Sigmoid colon (tissue), 4 donors: ENCODE measurements around the gene RNF225.

Experiments used
- POLR2A ChIP-seq, 2 donors: fragments of 450-650 bp; IDR thresholded peaks; one replicate each; pipeline ENCODE4 v1.6.1; 2016; ENCODE audit warnings: antibody characterized with exemption in 2 of 2, mild to moderate bottlenecking in 2 of 2, moderate library complexity in 2 of 2
- POLR2AphosphoS5 ChIP-seq, 4 donors: sonication (generic); formaldehyde crosslinking; IDR thresholded peaks; one replicate each; pipeline ENCODE4 v1.6.1; 2017; ENCODE audit warnings: antibody characterized with exemption in 4 of 4
- TF ChIP-seq, protein P1 (sequence below), 4 experiments: fragments of 450-650 bp in 3 of 4; fragments of 200-600 bp in 1 of 4; IDR thresholded peaks; one replicate each; pipeline ENCODE4 v1.5.1; 2016 to 2019; ENCODE audit warnings: antibody characterized with exemption in 4 of 4, mild to moderate bottlenecking in 3 of 4, moderate library complexity in 2 of 4

DNA sequence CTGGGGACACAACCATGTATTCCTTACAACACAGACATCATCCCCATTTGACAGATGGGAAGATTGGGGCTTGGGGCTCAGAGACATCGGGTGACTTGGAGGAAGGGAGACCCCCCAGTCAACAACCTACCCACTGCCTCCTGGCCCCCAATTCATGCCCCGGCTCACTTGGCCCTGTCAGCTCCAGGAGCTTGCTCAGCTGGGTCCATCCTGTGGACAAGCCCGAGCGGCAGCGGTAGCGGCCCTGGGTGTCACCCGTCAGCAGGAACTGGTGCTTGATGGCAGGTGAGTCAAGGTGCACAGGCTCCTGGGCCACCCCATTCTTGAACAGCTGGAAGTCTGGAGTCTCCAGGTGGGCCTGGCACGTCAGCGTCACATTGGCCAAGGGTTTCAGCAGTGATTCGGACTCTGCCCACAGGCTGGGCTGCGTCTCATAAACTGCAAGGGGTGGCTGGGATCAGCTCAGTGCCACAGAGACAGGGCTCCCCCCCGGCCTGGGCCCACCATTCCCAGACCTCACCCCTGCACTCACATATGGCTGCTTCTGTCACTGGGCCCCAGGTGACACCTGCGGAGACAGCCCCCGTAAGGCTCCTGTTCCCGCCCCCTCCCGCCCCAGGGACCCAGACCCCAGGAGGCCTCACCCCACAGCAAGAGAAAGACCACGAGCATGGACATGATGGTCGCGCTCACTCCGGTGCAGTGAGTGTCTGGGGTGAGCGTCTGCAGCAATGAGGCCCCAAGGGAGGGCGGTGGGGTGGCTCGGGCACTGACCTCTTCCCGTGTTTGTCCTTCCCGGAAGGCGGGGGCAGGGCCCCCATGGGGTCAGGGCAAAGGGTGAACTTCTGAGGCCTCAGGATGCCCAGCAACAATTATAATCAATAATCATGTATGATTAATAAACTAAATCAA, 42.4 kb upstream of the RNF225 start, which contains the start of gene A1BG:
- TF ChIP-seq POLR2AphosphoS5 (IDR thresholded peaks at IDR 0.05): no peak
- TF ChIP-seq, protein P1, sequence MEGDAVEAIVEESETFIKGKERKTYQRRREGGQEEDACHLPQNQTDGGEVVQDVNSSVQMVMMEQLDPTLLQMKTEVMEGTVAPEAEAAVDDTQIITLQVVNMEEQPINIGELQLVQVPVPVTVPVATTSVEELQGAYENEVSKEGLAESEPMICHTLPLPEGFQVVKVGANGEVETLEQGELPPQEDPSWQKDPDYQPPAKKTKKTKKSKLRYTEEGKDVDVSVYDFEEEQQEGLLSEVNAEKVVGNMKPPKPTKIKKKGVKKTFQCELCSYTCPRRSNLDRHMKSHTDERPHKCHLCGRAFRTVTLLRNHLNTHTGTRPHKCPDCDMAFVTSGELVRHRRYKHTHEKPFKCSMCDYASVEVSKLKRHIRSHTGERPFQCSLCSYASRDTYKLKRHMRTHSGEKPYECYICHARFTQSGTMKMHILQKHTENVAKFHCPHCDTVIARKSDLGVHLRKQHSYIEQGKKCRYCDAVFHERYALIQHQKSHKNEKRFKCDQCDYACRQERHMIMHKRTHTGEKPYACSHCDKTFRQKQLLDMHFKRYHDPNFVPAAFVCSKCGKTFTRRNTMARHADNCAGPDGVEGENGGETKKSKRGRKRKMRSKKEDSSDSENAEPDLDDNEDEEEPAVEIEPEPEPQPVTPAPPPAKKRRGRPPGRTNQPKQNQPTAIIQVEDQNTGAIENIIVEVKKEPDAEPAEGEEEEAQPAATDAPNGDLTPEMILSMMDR (IDR thresholded peaks at IDR 0.05): no peak
- TF ChIP-seq POLR2A (IDR thresholded peaks at IDR 0.05): no peak
